Muscle of arm (tissue), 12 donors: ENCODE data around the gene ATP5ME. TPM values are rescaled to one million over a fixed set of nuclear protein-coding genes. Genes with fewer than 3 reads are reported as not detected.
"Not testable (repeated sequence)": the region's sequence is repeated elsewhere in the genome, so short reads cannot be mapped to it uniquely, and the experiment has no call there.

Experiments used
- DNase-seq: peaks from one replicate; pipeline ENCODE4 v3.0.0-alpha.2; 2013
- polyA plus RNA-seq, 12 donors: library from polyadenylated mRNA; unstranded; fragments of 120-200 nt; gene quantifications; one replicate each; pipeline ENCODE4 v1.2.1, GENCODE V29; 2013; ENCODE audit not compliant: insufficient read length in 12 of 12

Gene ATP5ME
- polyA plus RNA-seq, 12 donors = 197 to 329 (median 273) TPM; not detected in 1

- no peak for DNase-seq
Measured at GRCh38 chr4:708631-708933, 34.5 kb upstream of the ATP5ME start.

- DNase-seq = no peak
Measured at GRCh38 chr4:707929-708630, 34.0 kb upstream of the ATP5ME start.

GRCh38 chr4:706834-707598 lies 32.9 kb upstream of the ATP5ME start:
- no peak for DNase-seq

GRCh38 chr4:706083-706633 lies 32.1 kb upstream of the ATP5ME start:
- not testable (repeated sequence) for DNase-seq

- peak; percentile 95 for DNase-seq
Measured at GRCh38 chr4:705278-706082, 31.4 kb upstream of the ATP5ME start, which contains the start of gene PCGF3. Gene PCGF3 (plus strand): TSS chr4:705832. CDS start chr4:733681, 27,849 bp downstream.

- DNase-seq = no peak
Measured at GRCh38 chr4:704971-705277, 30.8 kb upstream of the ATP5ME start.

GRCh38 chr4:704198-704891 lies 30.3 kb upstream of the ATP5ME start:
- DNase-seq = no peak

- no peak for DNase-seq
Measured at GRCh38 chr4:703336-704197, 29.5 kb upstream of the ATP5ME start.

- DNase-seq = no peak
Measured at GRCh38 chr4:702618-703048, 28.6 kb upstream of the ATP5ME start.

- DNase-seq = no peak
Measured at GRCh38 chr4:700587-701264, 26.6 kb upstream of the ATP5ME start.

- DNase-seq = no peak
Measured at GRCh38 chr4:699816-700580, 25.9 kb upstream of the ATP5ME start.

GRCh38 chr4:694341-694940 lies 20.4 kb upstream of the ATP5ME start:
- not testable (repeated sequence) for DNase-seq

GRCh38 chr4:692771-693554 lies 18.9 kb upstream of the ATP5ME start:
- no peak for DNase-seq

GRCh38 chr4:689723-690122 lies 15.6 kb upstream of the ATP5ME start:
- DNase-seq = no peak

- no peak for DNase-seq
Measured at GRCh38 chr4:688854-689681, 15.0 kb upstream of the ATP5ME start, which contains the start of gene SLC49A3. Gene SLC49A3 (minus strand): TSS chr4:689151. CDS start chr4:689127, 24 bp downstream.

- DNase-seq = no peak
Measured at GRCh38 chr4:687971-688853, 14.1 kb upstream of the ATP5ME start.
